HUES64 (cell line): ENCODE results near the gene KRT16.
"Not testable (repeated sequence)": the region's sequence is repeated elsewhere in the genome, so short reads cannot be mapped to it uniquely, and the experiment has no call there.

Experiments used
- H3K27ac ChIP-seq: 2 replicates; pipeline ENCODE4 v1.7.0; 2013; ENCODE audit warnings: low read depth, low read length, inconsistent platforms
- H3K27me3 ChIP-seq: 2 replicates; pipeline ENCODE4 v1.6.1; 2013; ENCODE audit warnings: mild to moderate bottlenecking, low read length; ENCODE audit not compliant: insufficient read depth
- H3K36me3 ChIP-seq: 2 replicates; pipeline ENCODE4 v1.6.1; 2013; ENCODE audit warnings: mild to moderate bottlenecking, low read length; ENCODE audit not compliant: insufficient read depth
- H3K4me1 ChIP-seq: 2 replicates; pipeline ENCODE4 v1.6.1; 2013; ENCODE audit warnings: mild to moderate bottlenecking, low read length, moderate library complexity; ENCODE audit not compliant: insufficient read depth
- H3K4me3 ChIP-seq: 2 replicates; pipeline ENCODE4 v1.5.1; 2013; ENCODE audit warnings: mild to moderate bottlenecking, low read length, moderate library complexity
- H3K9ac ChIP-seq: 2 replicates; pipeline ENCODE4 v1.6.1; 2013; ENCODE audit warnings: mild to moderate bottlenecking, low read depth, low read length
- H3K9me3 ChIP-seq: 2 replicates; pipeline ENCODE4 v1.6.1; 2013; ENCODE audit warnings: low read depth, low read length; ENCODE audit not compliant: insufficient read depth
- WGBS: fragments of 150-250, 120-280 bp; methylation state at CpG from one replicate; pipeline ENCODE4 v1.1.7; 2013; ENCODE audit warnings: missing lambda C conversion rate; 5-methylcytosine and 5-hydroxymethylcytosine counted together

KRT16 gene

DNA sequence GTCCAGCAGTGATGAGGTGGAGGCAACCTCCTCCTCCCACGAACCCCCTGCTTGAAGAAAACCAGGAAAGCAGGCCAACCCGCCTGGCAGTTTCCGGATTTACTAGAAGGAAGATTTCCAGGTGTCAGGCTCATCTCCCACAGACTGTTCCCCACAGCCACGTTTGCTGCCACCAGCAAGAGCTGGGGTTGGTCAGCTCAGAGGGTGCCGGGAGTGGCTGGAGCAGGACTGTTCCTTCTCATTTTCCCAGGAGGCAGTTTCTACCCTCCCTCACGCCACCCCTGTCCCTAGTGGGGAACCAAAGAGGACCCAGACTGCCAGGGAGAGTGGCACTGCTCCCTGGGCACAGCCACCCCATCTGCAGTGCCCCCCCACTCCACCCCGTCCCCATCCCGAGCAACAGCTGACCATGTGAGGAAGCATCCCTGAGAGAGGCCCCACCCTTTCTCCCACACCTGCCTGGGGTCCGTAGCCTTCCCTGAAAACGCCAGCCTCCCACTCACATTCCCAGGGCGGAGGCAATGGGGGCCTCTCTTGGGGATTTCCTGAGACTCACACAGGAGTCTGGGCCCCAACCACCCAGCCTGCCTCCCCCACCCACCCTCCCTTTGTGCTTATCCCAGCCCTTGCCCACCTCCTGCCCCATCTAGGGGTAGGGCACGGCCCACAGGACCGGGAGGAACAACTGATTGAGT lies 5.9 kb upstream of the KRT16 start:
- H3K36me3 ChIP-seq, result no peaks in the 10 kb centered on the region
- H3K27ac ChIP-seq, result no peak overlapping the region
- 80% methylated on average over 13 of the region's 13 CpGs for WGBS
- no peak overlapping the region for H3K9ac ChIP-seq
- H3K9me3 ChIP-seq, result no peaks in the 10 kb centered on the region
- no peaks in the 10 kb centered on the region for H3K4me1 ChIP-seq
- no peak overlapping the region for H3K4me3 ChIP-seq
- H3K27me3 ChIP-seq, result no peaks in the 10 kb centered on the region

DNA sequence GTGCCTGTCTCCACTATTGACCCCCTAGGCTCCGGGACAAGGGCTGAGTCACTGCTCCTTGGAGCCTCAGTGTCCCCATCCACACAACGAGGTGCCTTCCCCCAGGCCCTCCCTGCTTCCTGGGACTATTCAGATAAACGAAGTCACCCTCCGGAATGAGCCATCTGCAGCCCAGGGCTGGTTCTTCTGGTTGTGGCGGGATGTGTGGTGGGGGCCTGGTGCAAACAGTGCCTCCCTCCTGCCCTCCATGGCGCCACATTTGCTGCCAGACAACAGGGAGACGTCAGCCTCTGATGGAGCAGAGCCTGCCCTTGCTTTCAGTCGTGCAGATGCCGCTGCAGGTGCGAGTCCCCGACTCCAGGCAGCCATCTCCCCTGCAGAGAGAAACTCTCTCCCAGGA lies 5.1 kb upstream of the KRT16 start:
- no peaks in the 10 kb centered on the region for H3K36me3 ChIP-seq
- no peaks in the 10 kb centered on the region for H3K27me3 ChIP-seq
- no peak overlapping the region for H3K9ac ChIP-seq
- no peak overlapping the region for H3K4me3 ChIP-seq
- no peaks in the 10 kb centered on the region for H3K4me1 ChIP-seq
- H3K27ac ChIP-seq, result no peak overlapping the region
- no peaks in the 10 kb centered on the region for H3K9me3 ChIP-seq
- 84% methylated on average over 11 of the region's 11 CpGs for WGBS

DNA sequence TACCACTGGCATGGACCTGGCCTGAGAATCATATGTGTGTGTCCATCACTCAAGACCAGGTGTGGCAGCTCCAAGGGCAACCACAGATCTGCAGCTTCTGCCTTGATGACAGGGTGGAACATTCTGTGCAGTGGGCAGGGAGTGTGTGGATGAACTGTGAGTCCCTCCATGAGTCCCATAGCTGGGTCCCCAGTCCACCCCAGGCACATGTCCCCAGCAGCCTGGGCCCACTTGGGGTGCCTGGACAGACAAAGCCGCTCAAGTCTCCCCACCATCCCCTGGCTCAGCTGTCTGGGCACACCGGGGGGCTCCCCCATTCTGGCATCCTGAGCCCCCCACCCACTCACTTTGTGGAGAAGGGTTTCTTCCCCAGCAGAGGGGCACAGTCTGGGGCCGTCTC lies 4.6 kb upstream of the KRT16 start:
- WGBS, result 86% methylated on average over 3 of the region's 3 CpGs
- Histone ChIP-seq H3K27ac (no peak overlapping the region), H3K9ac (no peak overlapping the region), H3K9me3 (no peaks in the 10 kb centered on the region), H3K4me1 (no peaks in the 10 kb centered on the region), H3K4me3 (no peak overlapping the region), H3K27me3 (no peaks in the 10 kb centered on the region), H3K36me3 (no peaks in the 10 kb centered on the region)

DNA sequence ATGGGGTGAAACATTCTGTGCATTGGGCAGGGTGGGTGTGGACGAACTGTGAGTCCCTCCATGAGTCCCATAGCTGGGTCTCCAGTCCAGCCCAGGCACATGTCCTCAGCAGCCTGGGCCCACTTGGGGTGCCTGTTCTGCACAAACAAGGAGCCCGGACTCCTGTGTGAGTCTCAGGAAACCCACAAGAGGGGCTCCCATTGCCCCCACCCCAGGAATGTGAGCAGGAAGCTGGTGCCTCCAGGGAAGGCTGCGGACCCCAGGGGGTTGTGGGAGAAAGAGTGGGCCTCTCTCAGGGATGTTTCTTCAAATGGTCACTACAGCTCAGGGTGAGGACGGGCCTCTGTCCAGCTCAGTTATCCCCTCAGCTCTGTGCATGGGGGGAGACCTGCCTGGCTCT lies 3.9 kb upstream of the KRT16 start:
- H3K27ac ChIP-seq, H3K9me3 ChIP-seq, H3K36me3 ChIP-seq, H3K9ac ChIP-seq, H3K27me3 ChIP-seq, H3K4me3 ChIP-seq, H3K4me1 ChIP-seq: not testable (repeated sequence)
- 82% methylated on average over 4 of the region's 4 CpGs for WGBS

DNA sequence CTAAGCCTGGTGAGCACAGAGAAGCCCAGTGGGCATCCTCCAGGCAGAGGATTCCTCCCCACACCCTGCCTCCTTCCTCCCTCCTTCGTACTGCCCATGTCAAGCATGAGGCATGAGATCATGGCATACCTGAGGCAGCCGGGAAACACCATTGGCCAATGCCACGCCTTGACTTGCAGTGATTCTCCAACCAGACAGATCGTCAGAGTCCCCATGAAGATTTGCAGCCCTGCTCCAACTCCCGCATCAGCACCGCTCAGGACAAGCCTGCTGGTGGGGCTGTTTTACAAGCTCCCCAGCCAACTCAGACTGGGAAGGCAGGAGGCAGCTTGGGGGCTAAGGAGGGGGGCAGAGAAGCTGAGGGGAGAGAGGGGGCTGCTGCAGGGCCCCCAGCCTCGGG lies 2.9 kb upstream of the KRT16 start:
- Histone ChIP-seq H3K9ac (no peak overlapping the region), H3K4me1 (no peaks in the 10 kb centered on the region), H3K27ac (no peak overlapping the region), H3K36me3 (no peaks in the 10 kb centered on the region), H3K9me3 (no peaks in the 10 kb centered on the region), H3K27me3 (no peaks in the 10 kb centered on the region), H3K4me3 (no peak overlapping the region)
- WGBS, result 57% methylated on average over 7 of the region's 7 CpGs

DNA sequence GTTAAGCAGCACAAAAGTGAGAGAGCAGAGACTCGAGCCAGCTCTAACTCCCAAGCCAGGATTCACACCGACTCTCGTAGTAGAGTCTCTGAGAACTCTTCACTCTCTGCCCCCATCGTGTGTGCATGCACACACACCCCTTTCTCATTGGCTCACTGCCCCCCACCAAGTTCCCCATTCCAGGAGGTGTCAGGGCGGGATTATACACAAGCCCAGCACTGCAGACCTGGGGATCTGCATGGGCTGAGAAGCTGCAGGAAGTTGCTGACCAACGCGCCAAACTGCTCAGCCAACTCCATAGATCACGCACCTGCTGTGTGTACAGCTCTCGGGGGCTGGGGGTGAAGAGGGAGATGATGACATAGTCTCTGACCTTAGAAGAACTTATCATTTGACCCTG lies 2.2 kb upstream of the KRT16 start:
- H3K27ac ChIP-seq, H3K9ac ChIP-seq, H3K4me1 ChIP-seq, H3K9me3 ChIP-seq, H3K27me3 ChIP-seq, H3K36me3 ChIP-seq, H3K4me3 ChIP-seq: not testable (repeated sequence)
- WGBS, result 81% methylated on average over 9 of the region's 9 CpGs

DNA sequence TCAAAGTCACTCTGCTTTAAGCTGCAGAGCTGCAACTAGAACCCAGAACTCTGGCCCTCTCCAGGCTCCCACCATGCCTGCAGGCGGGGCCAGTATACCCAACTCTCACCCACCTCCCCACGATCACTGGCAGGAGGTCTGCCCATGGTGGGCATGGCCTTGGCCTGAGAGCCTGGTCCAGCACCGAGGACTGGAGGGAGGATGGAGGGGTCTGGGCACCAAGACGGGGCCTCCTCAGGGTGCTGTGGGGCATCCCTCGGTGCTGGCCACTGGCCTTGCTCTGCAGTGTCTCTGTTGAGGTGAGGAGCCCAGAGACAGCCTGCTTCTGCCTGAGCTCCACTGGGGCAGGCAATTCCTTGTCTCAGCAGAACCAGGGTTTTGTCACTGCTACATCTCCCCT lies 1.5 kb upstream of the KRT16 start:
- 93% methylated on average over 5 of the region's 5 CpGs for WGBS
- Histone ChIP-seq H3K9me3 (no peaks in the 10 kb centered on the region), H3K27me3 (no peaks in the 10 kb centered on the region)

DNA sequence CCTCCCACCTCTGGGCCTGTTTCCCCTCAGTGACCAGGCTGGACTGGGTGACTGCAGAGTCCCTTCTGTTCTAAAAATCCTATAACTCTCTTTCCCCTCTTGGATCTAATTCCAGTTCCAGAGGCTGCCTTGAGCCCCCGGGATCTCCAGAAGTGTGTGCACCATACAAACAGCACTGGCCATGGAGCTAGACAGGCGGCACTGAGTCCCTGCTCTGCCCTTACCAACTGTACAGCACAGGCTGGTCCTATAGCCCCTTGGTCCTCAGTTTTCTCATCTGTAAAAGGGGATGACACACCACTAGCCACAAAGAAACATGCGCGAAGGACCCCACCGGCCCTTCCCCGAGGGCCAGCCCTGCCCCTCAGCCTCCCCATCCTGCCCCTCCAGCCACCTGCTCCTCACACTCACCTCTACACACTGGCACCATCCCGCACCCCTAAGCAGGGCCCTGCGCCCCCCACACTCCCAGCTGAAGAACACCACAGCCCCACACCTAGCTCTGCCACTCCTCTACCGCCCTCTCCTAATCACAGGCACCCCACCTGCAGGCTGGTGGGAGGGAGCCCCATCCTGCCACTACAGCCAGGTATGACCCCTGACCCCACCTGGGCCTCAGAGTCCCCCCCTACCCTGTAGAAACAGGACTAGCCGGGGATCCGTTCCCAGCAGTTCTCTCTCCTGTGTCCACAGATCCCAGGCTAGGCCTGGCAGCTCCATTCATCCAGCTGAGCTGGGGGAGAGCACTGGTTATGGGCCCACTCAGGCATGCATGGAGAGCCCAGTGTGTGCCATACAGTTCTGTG lies 913 bp upstream of the KRT16 start:
- 86% methylated on average over 11 of the region's 11 CpGs for WGBS
- no peaks in the 10 kb centered on the region for H3K4me1 ChIP-seq

More for the DNA sequence above, 1.5 kb upstream of the KRT16 start:
- no peak overlapping the region for H3K27ac ChIP-seq
- no peaks in the 10 kb centered on the region for H3K36me3 ChIP-seq
- no peaks in the 10 kb centered on the region for H3K4me1 ChIP-seq
- no peak overlapping the region for H3K9ac ChIP-seq
- no peak overlapping the region for H3K4me3 ChIP-seq

DNA sequence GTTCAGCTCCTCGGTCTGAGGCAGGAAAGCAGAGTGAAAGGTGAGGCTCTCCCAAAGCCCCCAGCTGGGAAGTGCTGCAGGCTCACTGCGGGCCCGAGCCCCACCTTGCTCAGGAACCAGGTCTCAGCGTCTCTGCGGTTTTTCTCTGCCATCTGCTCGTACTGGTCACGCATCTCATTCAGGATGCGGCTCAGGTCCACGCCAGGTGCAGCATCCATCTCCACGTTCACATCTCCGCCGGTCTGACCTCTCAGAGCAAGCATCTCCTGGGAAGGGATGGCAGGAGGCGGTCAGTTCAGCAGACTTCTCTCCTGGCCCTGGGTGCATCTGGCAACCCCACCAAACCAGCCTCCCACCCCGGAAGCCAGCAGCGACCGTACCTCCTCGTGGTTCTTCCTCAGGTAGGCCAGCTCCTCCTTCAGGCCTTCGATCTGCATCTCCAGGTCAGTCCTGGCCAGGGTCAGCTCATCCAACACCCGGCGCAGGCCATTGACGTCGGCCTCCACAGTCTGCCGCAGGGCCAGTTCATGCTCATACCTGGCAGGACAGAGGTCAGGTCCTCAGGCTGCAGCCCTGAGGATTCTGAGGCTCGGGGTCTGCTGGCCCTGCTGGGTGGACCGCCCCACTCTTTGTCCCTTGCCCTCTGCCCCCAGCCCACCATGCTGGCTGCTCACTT lies 1.5 kb downstream of the KRT16 start:
- Histone ChIP-seq H3K4me3 (no peak overlapping the region), H3K4me1 (no peaks in the 10 kb centered on the region), H3K36me3 (no peaks in the 10 kb centered on the region), H3K27me3 (no peaks in the 10 kb centered on the region), H3K9ac (no peak overlapping the region), H3K27ac (no peak overlapping the region), H3K9me3 (peaks cover 8% of the 10 kb centered on the region; the same call in 1 of the 2 replicates)
- 93% methylated on average over 25 of the region's 25 CpGs for WGBS

More for the DNA sequence above, 913 bp upstream of the KRT16 start:
- no peaks in the 10 kb centered on the region for H3K27me3 ChIP-seq
- H3K4me3 ChIP-seq, result no peak overlapping the region
- no peaks in the 10 kb centered on the region for H3K9me3 ChIP-seq
- H3K9ac ChIP-seq, result no peak overlapping the region
- no peaks in the 10 kb centered on the region for H3K36me3 ChIP-seq
- no peak overlapping the region for H3K27ac ChIP-seq

DNA sequence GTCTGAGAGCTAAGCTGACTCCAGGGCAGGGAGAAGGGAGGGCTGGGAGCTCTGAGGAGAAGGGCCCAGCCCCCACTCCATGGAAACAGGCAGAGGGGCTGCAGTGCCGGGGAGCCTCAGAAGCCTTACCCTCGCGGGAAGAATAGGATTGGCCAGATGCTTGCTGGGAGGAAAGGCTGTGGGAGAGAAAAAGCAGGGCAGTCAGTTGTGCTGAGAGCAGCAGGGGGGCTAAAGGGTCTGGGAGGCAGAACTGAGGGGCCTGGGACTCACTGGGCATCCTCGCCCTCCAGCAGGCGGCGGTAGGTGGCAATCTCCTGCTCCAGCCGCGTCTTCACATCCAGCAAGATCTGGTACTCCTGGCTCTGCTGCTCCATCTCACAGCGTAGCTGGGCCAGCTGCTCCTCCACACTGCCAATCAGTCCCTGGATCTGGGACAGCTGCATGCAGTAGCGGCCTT lies 2.5 kb downstream of the KRT16 start:
- not testable (repeated sequence) for H3K27ac ChIP-seq, H3K4me1 ChIP-seq, H3K4me3 ChIP-seq, H3K9me3 ChIP-seq, H3K36me3 ChIP-seq, H3K27me3 ChIP-seq, H3K9ac ChIP-seq
- WGBS, result 32% methylated on average over 10 of the region's 10 CpGs

DNA sequence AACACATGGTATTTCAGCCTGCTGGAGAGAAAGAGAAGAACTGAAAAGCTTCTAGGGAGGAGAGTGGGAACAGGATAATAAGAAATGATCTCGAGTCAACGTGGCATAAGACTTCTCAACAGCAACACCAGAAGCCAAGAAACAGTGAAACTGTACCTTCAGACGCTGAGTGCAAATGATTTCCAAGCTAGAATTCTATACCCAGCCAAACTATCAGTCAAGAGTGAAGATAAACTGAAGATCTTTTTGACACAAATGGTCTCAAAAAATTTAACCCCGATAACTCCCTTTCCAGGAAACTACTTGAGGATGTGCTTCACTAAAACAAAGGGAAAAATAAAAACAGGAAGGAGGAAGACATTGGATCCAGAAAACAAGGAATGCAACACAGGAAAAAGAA lies 5.6 kb downstream of the KRT16 start:
- not testable (repeated sequence) for H3K4me1 ChIP-seq, H3K9me3 ChIP-seq, H3K9ac ChIP-seq, H3K36me3 ChIP-seq, H3K4me3 ChIP-seq, H3K27me3 ChIP-seq, H3K27ac ChIP-seq
- WGBS, result 80% methylated on average over 3 of the region's 4 CpGs
